ENCODE measurements around the gene GLDN.

GLDN gene

GRCh38 chr15:51322621-51323296 lies 18.7 kb upstream of the GLDN start:
- DNase-seq (ENCODE audit: low read depth): no peak

- DNase-seq (ENCODE audit: low read depth): no peak
Observed at GRCh38 chr15:51323749-51324148, 17.7 kb upstream of the GLDN start.

GRCh38 chr15:51325167-51325566 lies 16.3 kb upstream of the GLDN start:
- DNase-seq (ENCODE audit: low read depth): no peak

- no peak for DNase-seq (ENCODE audit: low read depth)
Observed at GRCh38 chr15:51327081-51327480, 14.4 kb upstream of the GLDN start.

GRCh38 chr15:51328926-51329325 lies 12.5 kb upstream of the GLDN start:
- DNase-seq (ENCODE audit: low read depth): no peak

GRCh38 chr15:51331141-51331540 lies 10.3 kb upstream of the GLDN start:
- DNase-seq (ENCODE audit: low read depth): no peak

GRCh38 chr15:51332206-51333147 lies 9.0 kb upstream of the GLDN start:
- DNase-seq (ENCODE audit: low read depth): peak; percentile 15

- DNase-seq (ENCODE audit: low read depth): no peak
Observed at GRCh38 chr15:51333571-51333970, 7.9 kb upstream of the GLDN start.

GRCh38 chr15:51334011-51334451 lies 7.4 kb upstream of the GLDN start:
- DNase-seq (ENCODE audit: low read depth): no peak

GRCh38 chr15:51335087-51335486 lies 6.4 kb upstream of the GLDN start:
- no peak for DNase-seq (ENCODE audit: low read depth)

GRCh38 chr15:51335538-51336410 lies 5.7 kb upstream of the GLDN start:
- DNase-seq (ENCODE audit: low read depth): peak; percentile 22

GRCh38 chr15:51338496-51338895 lies 3.0 kb upstream of the GLDN start, which contains the start of gene CYP19A1:
TSS of gene CYP19A1 (minus strand) at chr15:51338596. CDS start at chr15:51242912, 95,684 bp downstream.
- no peak for DNase-seq (ENCODE audit: low read depth)

GRCh38 chr15:51342227-51342999 lies 958 bp downstream of the GLDN start:
- no peak for DNase-seq (ENCODE audit: low read depth)

GRCh38 chr15:51343466-51343865 lies 2.0 kb downstream of the GLDN start:
- DNase-seq (ENCODE audit: low read depth): no peak

GRCh38 chr15:51346136-51346535 lies 4.7 kb downstream of the GLDN start:
- DNase-seq (ENCODE audit: low read depth): no peak

GRCh38 chr15:51348688-51349087 lies 7.2 kb downstream of the GLDN start:
- DNase-seq (ENCODE audit: low read depth): no peak

- DNase-seq (ENCODE audit: low read depth): no peak
Observed at GRCh38 chr15:51349156-51349844, 7.8 kb downstream of the GLDN start.

- DNase-seq (ENCODE audit: low read depth): no peak
Observed at GRCh38 chr15:51350723-51351122, 9.3 kb downstream of the GLDN start.

GRCh38 chr15:51353976-51354375 lies 12.5 kb downstream of the GLDN start:
- DNase-seq (ENCODE audit: low read depth): no peak

- no peak for DNase-seq (ENCODE audit: low read depth)
Observed at GRCh38 chr15:51355096-51355495, 13.6 kb downstream of the GLDN start.

GRCh38 chr15:51356147-51356546 lies 14.7 kb downstream of the GLDN start:
- DNase-seq (ENCODE audit: low read depth): no peak
